HepG2 (cell line): ENCODE measurements around the gene SEPTIN3. TPM values are rescaled to one million over a fixed set of nuclear protein-coding genes. Genes with fewer than 3 reads are reported as not detected.

Experiments used
- CC2D1A ChIP-seq: sonication (generic); formaldehyde crosslinking; IDR thresholded peaks from 2 replicates; pipeline ENCODE4 v1.8.1; 2023; ENCODE audit warnings: mild to moderate bottlenecking, missing genetic modification reagents
- FLYWCH1 ChIP-seq: sonication (generic); formaldehyde crosslinking; IDR thresholded peaks from 2 replicates; pipeline ENCODE4 v1.8.1; 2023; ENCODE audit warnings: mild to moderate bottlenecking, missing genetic modification reagents
- FOXJ3 ChIP-seq: sonication (generic); formaldehyde crosslinking; IDR thresholded peaks from 2 replicates; pipeline ENCODE4 v1.4.0; 2020; ENCODE audit warnings: missing genetic modification reagents, mild to moderate bottlenecking, borderline replicate concordance
- FOXK2 ChIP-seq: fragments of 450-650 bp; IDR thresholded peaks from 2 replicates; pipeline ENCODE4 v1.6.1; 2016
- HNF4G ChIP-seq, 2 experiments: sonication (generic) in 1 of 2; formaldehyde crosslinking in 1 of 2; IDR thresholded peaks; 2 replicates each; pipeline versions ENCODE4 v1.4.0 to v1.6.1; 2011 to 2020; ENCODE audit warnings: borderline replicate concordance in 2 of 2, low read depth in 2 of 2, mild to moderate bottlenecking in 2 of 2, low read length in 1 of 2, missing genetic modification reagents in 1 of 2, moderate library complexity in 1 of 2
- MEIS1 ChIP-seq: sonication (generic); formaldehyde crosslinking; IDR thresholded peaks from 2 replicates; pipeline ENCODE4 v1.9.0; 2021; ENCODE audit warnings: mild to moderate bottlenecking, missing genetic modification reagents, moderate library complexity, borderline replicate concordance
- NCOA2 ChIP-seq: sonication (generic); formaldehyde crosslinking; IDR thresholded peaks from 2 replicates; pipeline ENCODE4 v1.8.0; 2022; ENCODE audit warnings: inconsistent platforms
- NFIB ChIP-seq: sonication (generic); formaldehyde crosslinking; IDR thresholded peaks from 2 replicates; pipeline ENCODE4 v1.9.0; 2021; ENCODE audit warnings: missing genetic modification reagents, mild to moderate bottlenecking, borderline replicate concordance
- PTBP1 ChIP-seq: fragments of 200-400 bp; formaldehyde crosslinking; IDR thresholded peaks from 2 replicates; pipeline ENCODE4 v1.6.1; 2018; ENCODE audit warnings: low read length, low read depth; ENCODE audit not compliant: poor library complexity, severe bottlenecking
- RARG ChIP-seq: sonication (generic); formaldehyde crosslinking; IDR thresholded peaks from 2 replicates; pipeline ENCODE4 v1.4.0; 2020; ENCODE audit warnings: low read depth, mild to moderate bottlenecking, missing genetic modification reagents
- TFAP4 ChIP-seq: sonication (generic); IDR thresholded peaks from 2 replicates; pipeline ENCODE4 v1.6.1; 2016; ENCODE audit warnings: low read depth, borderline replicate concordance
- ZBTB4 ChIP-seq: sonication (generic); formaldehyde crosslinking; IDR thresholded peaks from 2 replicates; pipeline ENCODE4 v1.4.0; 2020; ENCODE audit warnings: missing genetic modification reagents, mild to moderate bottlenecking, borderline replicate concordance
- ZNF264 ChIP-seq: sonication (generic); formaldehyde crosslinking; IDR thresholded peaks from 2 replicates; pipeline ENCODE4 v1.4.0; 2020; ENCODE audit warnings: missing genetic modification reagents
- ZNF280D ChIP-seq: sonication (generic); formaldehyde crosslinking; IDR thresholded peaks from 2 replicates; pipeline ENCODE4 v1.5.1; 2020; ENCODE audit warnings: mild to moderate bottlenecking, missing genetic modification reagents
- ZNF629 ChIP-seq: sonication (generic); formaldehyde crosslinking; conservative IDR thresholded peaks from 2 replicates; pipeline ENCODE4 v1.5.0; 2020; ENCODE audit warnings: missing genetic modification reagents
- ZNF781 ChIP-seq: sonication (generic); formaldehyde crosslinking; IDR thresholded peaks from 2 replicates; pipeline ENCODE4 v1.5.1; 2020; ENCODE audit warnings: borderline replicate concordance, mild to moderate bottlenecking, missing genetic modification reagents; ENCODE audit errors: not compliant biosample characterization
- polyA plus RNA-seq, 8 experiments: library from polyadenylated mRNA; depleted of rRNA in 3 of 8; stranded (reverse) in 7 of 8; unstranded in 1 of 8; fragments of >200 nt; fragmentation: Illumina TruSeq in 4 of 8; extraction: Trizol in 4 of 8; gene quantifications; 2 replicates each; pipeline versions ENCODE4 v1.2.1 to v1.2.3, GENCODE V29; 2011 to 2016; ENCODE audit warnings: low read depth in 4 of 8, missing spikeins in 1 of 8, mixed read lengths in 1 of 8; ENCODE audit not compliant: insufficient read depth in 1 of 8
- total RNA-seq, 5 experiments: library from RNA; depleted of rRNA; stranded (reverse); fragments of >200 nt; fragmentation: Illumina TruSeq; extraction: Trizol; gene quantifications; 2 replicates each; pipeline ENCODE4 v1.2.3, GENCODE V29; 2016; ENCODE audit warnings: low read depth in 1 of 5
- TF ChIP-seq, protein P1 (sequence below): sonication (generic); formaldehyde crosslinking; IDR thresholded peaks from 2 replicates; pipeline ENCODE4 v1.9.0; 2021; ENCODE audit warnings: missing genetic modification reagents, borderline replicate concordance
- TF ChIP-seq, protein P2 (sequence below): sonication (generic); formaldehyde crosslinking; IDR thresholded peaks from 2 replicates; pipeline ENCODE4 v1.5.0; 2020; ENCODE audit warnings: missing genetic modification reagents, mild to moderate bottlenecking, borderline replicate concordance

The SEPTIN3 gene
- total and polyA plus RNA-seq, 2 of the 13 experiments (the other 11 are each of a cell fraction or from before 2014, with no cell fraction given), result 0.04 TPM; not detected in 1

- TF ChIP-seq ZNF280D (CRISPR knock-in tag), result peak; percentile 84
- TF ChIP-seq ZNF264 (CRISPR knock-in tag), result no peak
- no peak for TF ChIP-seq NFIB (CRISPR knock-in tag)
- TF ChIP-seq RARG (CRISPR knock-in tag), result peak; percentile 88; the same call in 1 of the 2 replicates
- TF ChIP-seq HNF4G (IDR thresholded peaks at IDR 0.05; ENCODE audit: borderline replicate concordance, low read depth, low read length), result peak; percentile 10; the same call in 1 of the 2 replicates
- no peak for TF ChIP-seq HNF4G (CRISPR knock-in tag; IDR thresholded peaks at IDR 0.05; ENCODE audit: borderline replicate concordance, low read depth)
- TF ChIP-seq, protein P1, sequence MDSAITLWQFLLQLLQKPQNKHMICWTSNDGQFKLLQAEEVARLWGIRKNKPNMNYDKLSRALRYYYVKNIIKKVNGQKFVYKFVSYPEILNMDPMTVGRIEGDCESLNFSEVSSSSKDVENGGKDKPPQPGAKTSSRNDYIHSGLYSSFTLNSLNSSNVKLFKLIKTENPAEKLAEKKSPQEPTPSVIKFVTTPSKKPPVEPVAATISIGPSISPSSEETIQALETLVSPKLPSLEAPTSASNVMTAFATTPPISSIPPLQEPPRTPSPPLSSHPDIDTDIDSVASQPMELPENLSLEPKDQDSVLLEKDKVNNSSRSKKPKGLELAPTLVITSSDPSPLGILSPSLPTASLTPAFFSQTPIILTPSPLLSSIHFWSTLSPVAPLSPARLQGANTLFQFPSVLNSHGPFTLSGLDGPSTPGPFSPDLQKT (CRISPR knock-in tag), result no peak
- TF ChIP-seq TFAP4, result no peak
- peak; percentile 81 for TF ChIP-seq ZNF781 (CRISPR knock-in tag)
- peak; percentile 82; the same call in 1 of the 2 replicates for TF ChIP-seq MEIS1
- no peak for TF ChIP-seq NCOA2 (CRISPR knock-in tag)
- peak; percentile 97 for TF ChIP-seq CC2D1A (CRISPR knock-in tag)
- peak; percentile 38 for TF ChIP-seq PTBP1
- no peak for TF ChIP-seq FOXK2
- peak; percentile 95 for TF ChIP-seq FLYWCH1 (CRISPR knock-in tag)
- no peak for TF ChIP-seq FOXJ3
- 0 out of 2 replicates have a peak, but pooled peaks have one; percentile 24 for TF ChIP-seq ZNF629
- 0 out of 2 replicates have a peak, but pooled peaks have one; percentile 52 for TF ChIP-seq ZBTB4
- TF ChIP-seq, protein P2, sequence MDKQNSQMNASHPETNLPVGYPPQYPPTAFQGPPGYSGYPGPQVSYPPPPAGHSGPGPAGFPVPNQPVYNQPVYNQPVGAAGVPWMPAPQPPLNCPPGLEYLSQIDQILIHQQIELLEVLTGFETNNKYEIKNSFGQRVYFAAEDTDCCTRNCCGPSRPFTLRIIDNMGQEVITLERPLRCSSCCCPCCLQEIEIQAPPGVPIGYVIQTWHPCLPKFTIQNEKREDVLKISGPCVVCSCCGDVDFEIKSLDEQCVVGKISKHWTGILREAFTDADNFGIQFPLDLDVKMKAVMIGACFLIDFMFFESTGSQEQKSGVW, result no peak
These were observed 22.4 kb upstream of the SEPTIN3 start, which contains the start of gene CENPM (continued) for GRCh38 chr22:41946629-41947423.
